ENCODE data around the gene USHBP1.

The USHBP1 gene

DNA sequence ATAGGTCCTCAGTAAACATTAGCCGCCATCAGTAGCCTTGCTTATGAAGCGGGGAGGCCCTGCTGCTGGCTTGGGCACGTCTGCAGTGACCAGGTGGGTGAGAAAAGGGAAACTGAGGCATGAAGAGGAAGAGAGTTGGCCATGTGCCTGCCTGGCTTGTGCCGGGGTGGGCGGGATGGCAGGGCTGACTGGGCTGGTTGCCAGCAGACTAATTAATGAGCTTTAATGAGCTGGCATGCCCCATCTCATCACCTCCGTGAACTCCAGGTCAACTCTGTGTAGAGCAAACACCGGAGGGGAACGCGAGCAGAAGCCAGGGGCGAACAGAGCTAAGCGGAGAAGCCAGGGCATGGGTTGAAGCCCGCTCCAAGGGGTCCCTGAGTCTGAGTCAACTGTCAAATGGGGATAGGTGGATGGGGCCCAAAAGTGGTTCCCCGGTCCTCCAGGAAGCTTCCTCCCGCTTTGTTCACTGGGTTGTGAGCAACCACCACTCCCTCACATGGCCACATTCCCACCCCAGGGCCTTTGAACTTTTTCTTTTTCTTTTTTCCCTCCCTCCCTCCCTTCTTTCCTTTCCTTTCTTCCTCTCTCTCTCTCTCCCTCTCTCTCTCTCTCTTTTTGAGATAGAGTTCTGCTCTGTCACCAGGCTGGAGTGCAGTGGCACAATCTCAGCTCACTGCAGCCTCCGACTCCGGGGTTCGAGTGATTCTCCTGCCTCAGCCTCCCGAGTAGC is 27.6 kb downstream of the USHBP1 start:
- DNase-seq = no peak

- DNase-seq = peak in 1 of 2 experiments; percentile 15
These were observed 28.4 kb downstream of the USHBP1 start for GRCh38 chr19:17235971-17236777.

- DNase-seq = peak; percentile 28 to 31
These were observed 29.1 kb downstream of the USHBP1 start for GRCh38 chr19:17235300-17235970.

GRCh38 chr19:17234911-17235299 is 29.6 kb downstream of the USHBP1 start:
- DNase-seq = peak; percentile 48 to 56

- no peak for DNase-seq
These were observed 32.3 kb downstream of the USHBP1 start for GRCh38 chr19:17232258-17232657.

DNA sequence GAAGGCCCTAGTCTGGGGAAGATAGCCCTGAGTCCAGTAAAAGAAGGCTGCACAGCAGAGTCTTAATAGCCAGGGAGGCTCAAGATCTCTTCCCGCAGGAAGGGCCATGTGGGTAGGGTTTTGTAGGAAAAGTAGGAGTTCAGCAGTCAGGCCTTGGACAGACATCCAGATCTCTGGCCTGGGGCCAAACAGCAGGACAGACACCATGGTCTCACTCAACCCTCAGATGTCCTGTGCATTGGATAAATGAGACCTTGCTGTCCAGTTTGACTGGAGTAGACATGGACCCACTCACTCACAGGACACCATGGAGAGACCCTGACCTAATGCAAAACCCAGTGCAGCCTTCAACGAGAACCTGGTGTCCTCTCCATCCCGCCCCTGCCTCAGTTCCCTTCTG is 34.7 kb downstream of the USHBP1 start:
- DNase-seq = no peak

- no peak for DNase-seq
These were observed 36.7 kb downstream of the USHBP1 start for GRCh38 chr19:17227798-17228367.

GRCh38 chr19:17226002-17226933 is 38.3 kb downstream of the USHBP1 start, which contains the start of gene OCEL1:
Gene OCEL1, plus strand, starts transcription at chr19:17226226. Its CDS starts 22 bp downstream, at chr19:17226248.
- DNase-seq = peak; percentile 97

- no peak for DNase-seq
These were observed 39.5 kb downstream of the USHBP1 start for GRCh38 chr19:17225053-17225452.

DNA sequence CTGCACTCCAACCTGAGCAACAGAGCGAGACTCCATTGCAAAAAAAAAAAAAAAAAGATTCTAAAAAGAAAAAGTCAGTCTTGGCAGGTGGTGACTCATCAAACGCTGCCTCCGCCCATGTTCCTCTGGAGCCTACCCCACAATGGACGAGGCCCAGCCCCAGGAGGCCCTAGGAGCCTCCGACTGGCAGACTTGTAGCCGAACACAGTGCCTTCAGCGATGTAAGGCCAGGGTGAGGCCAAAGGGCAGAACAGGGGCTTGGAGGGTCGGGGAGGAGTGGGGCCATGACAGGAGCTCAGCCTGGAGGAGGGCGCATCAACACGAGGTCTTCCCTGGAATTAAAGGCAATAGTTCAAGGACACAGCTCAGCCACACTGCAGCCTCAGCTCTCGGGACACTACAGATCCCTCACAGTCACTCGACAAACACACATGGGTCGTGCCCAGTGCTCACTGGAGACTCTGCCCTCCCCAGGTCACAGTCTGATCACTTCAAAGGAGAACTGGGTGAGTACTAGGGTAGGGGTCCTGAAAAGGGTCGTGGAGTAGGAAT is 44.3 kb downstream of the USHBP1 start:
- DNase-seq = no peak

DNA sequence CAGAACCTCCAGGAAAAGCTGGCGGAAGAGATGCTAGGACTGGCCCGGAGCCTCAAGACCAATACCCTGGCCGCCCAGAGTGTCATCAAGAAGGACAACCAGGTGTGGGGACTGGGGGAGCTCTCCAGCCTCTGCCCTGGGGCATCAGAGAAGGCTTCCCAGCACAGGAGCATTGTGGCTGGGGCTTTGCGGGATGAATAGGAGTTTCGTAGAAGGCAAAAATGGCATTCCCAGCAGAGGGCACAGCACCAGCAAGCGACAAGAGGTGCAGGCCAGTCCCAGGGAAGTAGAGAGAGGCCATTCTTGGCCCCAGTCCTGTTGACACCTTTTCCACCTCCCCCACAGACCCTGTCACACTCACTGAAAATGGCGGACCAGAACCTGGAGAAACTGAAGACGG is 45.3 kb downstream of the USHBP1 start:
- no peak for DNase-seq

- DNase-seq = no peak
These were observed 48.4 kb downstream of the USHBP1 start for GRCh38 chr19:17216058-17216670.

DNA sequence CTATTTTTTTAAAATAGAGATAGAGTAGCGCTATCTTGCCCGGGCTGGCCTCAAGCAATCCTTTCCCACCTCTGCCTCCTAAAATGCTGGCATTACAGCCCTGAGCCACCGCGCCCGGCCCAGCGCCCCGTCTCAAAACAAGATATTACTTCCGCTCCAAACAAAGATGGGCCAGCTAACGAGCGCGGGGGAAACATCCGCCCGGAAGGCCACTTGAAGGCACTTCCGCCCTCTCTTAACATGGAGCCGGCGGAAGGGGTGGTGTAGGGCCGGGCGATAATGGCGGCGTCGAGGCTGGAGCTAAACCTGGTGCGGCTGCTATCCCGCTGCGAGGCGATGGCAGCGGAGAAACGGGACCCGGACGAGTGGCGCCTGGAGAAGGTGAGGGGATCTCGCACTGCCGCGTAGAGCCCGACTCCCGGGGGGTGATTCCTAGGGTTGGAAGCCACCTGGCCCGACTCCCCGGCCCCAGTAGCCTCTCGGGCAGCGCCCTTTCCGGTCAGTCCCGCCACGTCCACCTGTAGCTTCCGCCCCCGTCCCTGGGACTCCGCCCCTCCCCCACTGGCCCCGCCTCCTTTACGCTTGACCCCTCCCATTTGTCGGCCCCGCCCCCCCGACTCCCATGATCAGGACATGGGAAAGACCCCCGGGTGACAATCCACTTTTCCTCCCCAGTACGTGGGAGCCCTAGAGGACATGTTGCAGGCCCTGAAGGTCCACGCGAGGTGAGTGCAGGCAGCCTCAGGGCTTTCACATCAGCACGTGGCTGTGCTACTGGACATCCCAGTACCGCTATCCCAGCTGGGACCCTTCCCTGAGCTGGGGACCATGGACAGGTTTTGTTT is 49.2 kb downstream of the USHBP1 start, which contains the start of gene USE1:
Gene USE1 (plus strand): TSS at position 231 of the 845 bp plus-strand sequence. CDS start 49 bp downstream, at position 280.
- peak; percentile 89 to 92 for DNase-seq

DNA sequence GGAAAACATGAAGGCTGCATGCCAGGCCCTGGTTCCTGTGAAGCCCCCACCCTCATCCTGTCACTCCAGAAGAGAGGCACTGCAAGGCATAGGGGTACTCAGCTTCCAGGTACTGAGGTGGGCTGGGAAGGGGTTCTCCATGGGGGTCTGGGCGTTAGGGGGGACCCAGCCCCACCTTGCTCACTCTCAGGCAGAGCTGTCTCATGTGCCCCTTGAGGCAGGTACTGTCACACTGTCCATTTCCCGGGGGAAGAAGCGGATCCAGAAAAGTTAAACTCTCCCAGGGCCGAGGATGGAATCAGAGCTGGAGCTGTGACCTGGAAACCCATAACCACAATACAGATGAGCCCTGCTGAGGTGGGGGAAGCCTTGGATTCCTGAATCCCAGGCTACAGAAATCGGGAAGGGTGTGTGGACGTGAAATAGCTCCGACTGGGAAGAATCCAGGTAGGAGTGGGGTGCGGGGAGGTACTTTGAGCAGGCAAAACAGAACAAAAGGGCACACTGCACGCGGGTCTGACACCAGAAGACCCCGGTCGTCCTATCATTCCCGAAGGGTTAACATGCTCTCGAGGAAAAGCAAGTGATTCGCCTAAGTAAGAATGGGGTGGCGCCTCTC is 49.9 kb downstream of the USHBP1 start:
- DNase-seq = no peak

DNA sequence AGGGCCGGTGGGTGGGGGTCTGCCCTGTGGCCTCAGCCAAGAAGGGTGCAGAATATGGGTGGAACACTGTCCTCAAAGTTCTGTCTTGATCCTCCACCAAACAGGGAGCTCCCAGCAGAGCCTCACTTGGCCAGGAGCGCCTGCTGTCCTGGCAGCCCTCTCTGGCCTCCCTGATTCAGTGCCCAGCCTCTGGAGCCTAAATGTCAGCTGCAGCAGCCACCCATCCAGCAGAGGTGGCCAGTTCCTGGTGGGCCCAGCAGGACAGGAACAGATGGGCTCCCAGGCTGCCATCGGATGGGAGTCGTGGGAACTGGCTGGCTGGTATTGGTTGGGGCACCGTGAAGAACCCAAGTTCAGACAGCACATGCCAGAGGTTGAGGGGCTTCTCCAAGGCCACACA is 51.2 kb downstream of the USHBP1 start:
- DNase-seq = no peak

DNA sequence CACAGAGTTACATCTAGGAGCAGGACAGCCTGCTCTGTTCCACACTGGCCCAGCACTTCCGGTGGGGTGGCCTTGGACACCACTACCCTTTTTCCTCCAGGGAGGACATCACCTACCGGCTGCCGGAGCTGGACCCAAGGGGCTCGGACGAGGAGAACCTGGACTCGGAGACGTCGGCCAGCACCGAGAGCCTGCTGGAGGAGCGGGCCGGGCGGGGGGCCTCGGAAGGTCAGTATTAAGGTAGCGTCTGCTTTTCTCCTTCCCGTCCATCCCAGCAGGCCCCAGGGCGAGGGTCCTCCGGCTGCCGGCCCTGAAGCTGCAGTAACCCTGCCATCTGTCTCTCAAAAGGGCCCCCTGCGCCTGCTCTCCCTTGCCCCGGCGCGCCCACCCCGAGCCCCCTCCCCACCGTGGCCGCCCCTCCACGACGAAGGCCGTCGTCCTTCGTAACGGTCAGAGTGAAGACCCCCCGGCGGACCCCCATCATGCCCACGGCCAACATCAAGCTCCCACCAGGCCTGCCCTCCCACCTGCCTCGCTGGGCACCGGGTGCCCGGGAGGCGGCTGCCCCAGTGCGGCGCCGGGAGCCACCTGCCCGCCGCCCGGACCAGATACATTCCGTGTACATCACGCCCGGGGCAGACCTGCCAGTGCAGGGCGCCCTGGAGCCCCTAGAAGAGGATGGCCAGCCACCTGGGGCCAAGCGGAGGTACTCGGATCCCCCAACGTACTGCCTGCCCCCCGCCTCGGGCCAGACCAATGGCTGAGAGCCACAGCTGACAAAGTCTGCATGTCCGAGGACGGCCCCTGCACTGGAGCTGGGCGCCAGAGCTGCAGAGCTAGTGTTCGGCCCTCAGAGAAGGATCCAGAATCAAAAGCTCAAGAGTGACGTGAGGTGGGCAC is 52.7 kb downstream of the USHBP1 start:
- no peak for DNase-seq

- DNase-seq = no peak
These were observed 54.2 kb downstream of the USHBP1 start for GRCh38 chr19:17210296-17210695.
